Central memory CD8-positive, alpha-beta T cell (primary cell): Measurements from ENCODE around the gene FBXO27.

Experiments
- ATAC-seq: fragments of 150-1000 bp; cut with Tn5 transposase; replicated peaks from 2 replicates; pipeline ENCODE4 v1.10.0; 2022; ENCODE audit warnings: mild to moderate bottlenecking, moderate FRiP score, moderate number of reproducible peaks; ENCODE audit not compliant: poor library complexity, severe bottlenecking; ENCODE audit errors: extremely low read depth
- DNase-seq, 2 donors: peaks; one replicate each; pipeline ENCODE4 v3.0.0; 2021; ENCODE audit warnings: low spot score in 2 of 2
- H3K27ac Mint-ChIP-seq: one replicate; pipeline ENCODE4 v1.8.0; 2022; ENCODE audit warnings: low read depth, mild to moderate bottlenecking, moderate library complexity, mixed read lengths
- H3K27me3 Mint-ChIP-seq: one replicate; pipeline ENCODE4 v1.8.0; 2022; ENCODE audit warnings: mixed read lengths
- H3K36me3 Mint-ChIP-seq: one replicate; pipeline ENCODE4 v1.8.0; 2022; ENCODE audit warnings: mild to moderate bottlenecking, moderate library complexity, mixed read lengths; ENCODE audit not compliant: insufficient read depth
- H3K4me1 Mint-ChIP-seq: one replicate; pipeline ENCODE4 v1.8.0; 2022; ENCODE audit warnings: mixed read lengths
- H3K4me3 Mint-ChIP-seq: one replicate; pipeline ENCODE4 v1.8.0; 2022; ENCODE audit warnings: mild to moderate bottlenecking, moderate library complexity, mixed read lengths
- H3K9me3 Mint-ChIP-seq: one replicate; pipeline ENCODE4 v1.8.0; 2022; ENCODE audit warnings: mixed read lengths

Gene FBXO27

GRCh38 chr19:38977445-38978325 lies 54.7 kb downstream of the FBXO27 start:
- ATAC-seq (no peak), DNase-seq (no peak)
- Mint-ChIP-seq H3K4me1 (peaks cover 5% of the 10 kb centered on the region), H3K27ac (no peak overlapping the region), H3K9me3 (no peaks in the 10 kb centered on the region), H3K36me3 (peaks cover 4% of the 10 kb centered on the region), H3K4me3 (no peak overlapping the region), H3K27me3 (peaks cover 37% of the 10 kb centered on the region)

- H3K4me3 Mint-ChIP-seq, result peak overlapping the region; percentile 57
- H3K36me3 Mint-ChIP-seq, result peaks cover 4% of the 10 kb centered on the region
- no peak overlapping the region for H3K27ac Mint-ChIP-seq
- no peaks in the 10 kb centered on the region for H3K9me3 Mint-ChIP-seq
- ATAC-seq, result no peak
- peaks cover 37% of the 10 kb centered on the region for H3K27me3 Mint-ChIP-seq
- peaks cover 5% of the 10 kb centered on the region for H3K4me1 Mint-ChIP-seq
- no peak for DNase-seq
Measured at GRCh38 chr19:38975861-38976271, 56.5 kb downstream of the FBXO27 start.

GRCh38 chr19:38975214-38975860 lies 57.0 kb downstream of the FBXO27 start, which contains the start of gene FBXO17:
TSS of gene FBXO17 (minus strand) at chr19:38975742. CDS start at chr19:38950319, 25,423 bp downstream.
- no peak for DNase-seq
- H3K9me3 Mint-ChIP-seq, result no peaks in the 10 kb centered on the region
- H3K36me3 Mint-ChIP-seq, result peaks cover 4% of the 10 kb centered on the region
- peak within 1 kb of the TSS; percentile 66 for H3K4me3 Mint-ChIP-seq
- ATAC-seq, result no peak
- peaks cover 37% of the 10 kb centered on the region for H3K27me3 Mint-ChIP-seq
- peak within 1 kb of the TSS; percentile 53 for H3K27ac Mint-ChIP-seq
- H3K4me1 Mint-ChIP-seq, result peaks cover 5% of the 10 kb centered on the region

DNA sequence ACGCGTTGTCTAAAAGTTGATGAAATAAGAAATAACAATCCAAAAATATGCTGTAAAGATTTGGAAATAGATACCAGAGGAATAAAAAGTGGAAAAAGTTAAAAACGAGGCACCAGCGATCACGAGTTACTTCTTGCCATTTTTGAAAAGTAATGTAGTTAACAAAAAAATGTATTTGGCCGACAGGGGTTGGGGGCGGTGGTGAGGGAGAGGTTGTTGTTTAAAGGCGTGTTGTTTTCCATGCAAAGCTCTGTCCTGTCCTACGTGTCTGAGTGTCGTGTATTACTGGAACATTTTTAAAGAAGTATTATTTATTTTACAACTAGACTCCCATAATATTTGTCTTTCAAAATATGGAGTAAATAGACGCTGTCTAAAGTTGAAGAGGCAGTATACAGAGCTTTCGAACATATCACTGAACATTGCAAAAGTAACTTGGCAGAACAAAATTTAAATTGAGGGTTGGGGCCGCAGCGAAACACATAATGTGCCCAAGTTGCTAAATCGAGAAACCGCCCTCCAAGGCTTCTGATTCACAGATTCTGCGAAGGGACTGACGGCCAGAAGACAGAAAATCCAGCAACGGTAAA lies 57.6 kb downstream of the FBXO27 start:
- H3K4me3 Mint-ChIP-seq, result peak overlapping the region; percentile 66
- peak overlapping the region; percentile 53 for H3K27ac Mint-ChIP-seq
- peaks cover 4% of the 10 kb centered on the region for H3K36me3 Mint-ChIP-seq
- DNase-seq (no peak), ATAC-seq (no peak)
- H3K27me3 Mint-ChIP-seq, result peaks cover 37% of the 10 kb centered on the region
- peaks cover 5% of the 10 kb centered on the region for H3K4me1 Mint-ChIP-seq
- no peaks in the 10 kb centered on the region for H3K9me3 Mint-ChIP-seq
